OCI-LY1 (cell line): Measurements from ENCODE around the gene PRCP.

Experiments used
- H2AFZ ChIP-seq: fragments of 200-600 bp; sonication (generic), shearing (Covaris generic); 2 replicates; pipeline ENCODE4 v1.6.0; 2014; ENCODE audit warnings: antibody characterized with exemption, mild to moderate bottlenecking, low read length
- H3F3A ChIP-seq: fragments of 200-600 bp; sonication (generic), shearing (Covaris generic); 2 replicates; pipeline ENCODE4 v1.6.0; 2014; ENCODE audit warnings: mild to moderate bottlenecking, antibody characterized with exemption, low read length, moderate library complexity; ENCODE audit not compliant: insufficient read depth
- H3K27ac ChIP-seq: fragments of 200-600 bp; sonication (generic); 2 replicates; pipeline ENCODE4 v1.5.1; 2014; ENCODE audit warnings: low read length, mixed run types, mild to moderate bottlenecking, low read depth; ENCODE audit not compliant: poor library complexity, severe bottlenecking
- H3K27me3 ChIP-seq: fragments of 200-600 bp; sonication (generic); 2 replicates; pipeline ENCODE4 v1.6.0; 2014; ENCODE audit warnings: antibody characterized with exemption, mild to moderate bottlenecking, low read length, moderate library complexity; ENCODE audit not compliant: insufficient read depth
- H3K36me3 ChIP-seq: fragments of 200-600 bp; sonication (generic); 2 replicates; pipeline ENCODE4 v1.6.1; 2014; ENCODE audit warnings: mild to moderate bottlenecking, antibody characterized with exemption, low read length, moderate library complexity, mixed read lengths; ENCODE audit not compliant: insufficient read depth
- H3K4me1 ChIP-seq: fragments of 200-600 bp; sonication (generic); 2 replicates; pipeline ENCODE4 v1.5.1; 2014; ENCODE audit warnings: mild to moderate bottlenecking, low read length, moderate library complexity; ENCODE audit not compliant: insufficient read depth, severe bottlenecking
- H3K4me2 ChIP-seq: fragments of 200-600 bp; sonication (generic), shearing (Covaris generic); 2 replicates; pipeline ENCODE4 v1.6.1; 2014; ENCODE audit warnings: low read length
- H3K4me3 ChIP-seq: fragments of 200-600 bp; sonication (generic); 2 replicates; pipeline ENCODE4 v1.5.1; 2014; ENCODE audit warnings: low read length, low read depth, mild to moderate bottlenecking, mixed read lengths; ENCODE audit not compliant: poor library complexity, severe bottlenecking
- H3K79me2 ChIP-seq: fragments of 200-600 bp; shearing (Covaris generic); 2 replicates; pipeline ENCODE4 v1.6.1; 2016; ENCODE audit warnings: mixed run types, low read length, mixed read lengths; ENCODE audit not compliant: insufficient read depth
- H3K9ac ChIP-seq: fragments of 200-600 bp; sonication (generic), shearing (Covaris generic); 2 replicates; pipeline ENCODE4 v1.6.1; 2014; ENCODE audit warnings: mild to moderate bottlenecking, low read length, mixed read lengths
- H3K9me2 ChIP-seq: fragments of 200-600 bp; sonication (generic), shearing (Covaris generic); 2 replicates; pipeline ENCODE4 v1.6.1; 2014; ENCODE audit warnings: low read depth, mild to moderate bottlenecking, low read length, mixed read lengths
- H3K9me3 ChIP-seq: fragments of 200-600 bp; shearing (Covaris generic); 2 replicates; pipeline ENCODE4 v1.6.1; 2014; ENCODE audit warnings: low read length, mixed read lengths
- H4K20me1 ChIP-seq: fragments of 200-600 bp; sonication (generic), shearing (Covaris generic); 2 replicates; pipeline ENCODE4 v1.6.0; 2016; ENCODE audit warnings: mild to moderate bottlenecking, low read length; ENCODE audit not compliant: insufficient read depth
- CTCF ChIP-seq: fragments of 200-600 bp; sonication (generic), shearing (Covaris generic); IDR thresholded peaks from 2 replicates; pipeline ENCODE4 v1.5.1; 2017; ENCODE audit warnings: mild to moderate bottlenecking, antibody characterized with exemption, low read length, moderate library complexity, mixed read lengths
- EZH2 ChIP-seq: fragments of 200-600 bp; sonication (generic), shearing (Covaris generic); IDR thresholded peaks from 2 replicates; pipeline ENCODE4 v1.8.0; 2017; ENCODE audit warnings: borderline replicate concordance, mixed run types, mild to moderate bottlenecking, antibody characterized with exemption, low read length, moderate library complexity, mixed read lengths

Gene PRCP

GRCh38 chr11:82909015-82909640 is 8.9 kb upstream of the PRCP start:
- Histone ChIP-seq H3K4me2 (peak overlapping the region; percentile 34; the same call in 1 of the 2 replicates), H4K20me1 (no peaks in the 10 kb centered on the region), H3K27ac (peak overlapping the region; percentile 69), H3K27me3 (no peaks in the 10 kb centered on the region), H3K9me3 (peaks cover 9% of the 10 kb centered on the region; the same call in 1 of the 2 replicates), H3K79me2 (peaks cover 64% of the 10 kb centered on the region), H3K36me3 (peaks cover 36% of the 10 kb centered on the region), H3K9me2 (no peaks in the 10 kb centered on the region), H3K9ac (no peak overlapping the region; the same call in 1 of the 2 replicates), H2AFZ (no peak overlapping the region), H3K4me3 (no peak overlapping the region), H3K4me1 (peaks cover 48% of the 10 kb centered on the region), H3F3A (no peaks in the 10 kb centered on the region)
- TF ChIP-seq EZH2 (no peak), CTCF (no peak)

GRCh38 chr11:82908311-82908710 is 8.1 kb upstream of the PRCP start:
- Histone ChIP-seq H3K79me2 (peaks cover 72% of the 10 kb centered on the region), H3K4me2 (peak overlapping the region; percentile 34), H3K9me2 (no peaks in the 10 kb centered on the region), H4K20me1 (no peaks in the 10 kb centered on the region), H3K9me3 (peaks cover 9% of the 10 kb centered on the region; the same call in 1 of the 2 replicates), H3K27ac (peak overlapping the region; percentile 69), H3K9ac (no peak overlapping the region; the same call in 1 of the 2 replicates), H2AFZ (no peak overlapping the region), H3K36me3 (peaks cover 28% of the 10 kb centered on the region), H3F3A (no peaks in the 10 kb centered on the region), H3K4me1 (peaks cover 56% of the 10 kb centered on the region), H3K27me3 (no peaks in the 10 kb centered on the region), H3K4me3 (no peak overlapping the region)
- no peak for TF ChIP-seq CTCF
- no peak for TF ChIP-seq EZH2

- H2AFZ ChIP-seq, result no peak overlapping the region
- H3K36me3 ChIP-seq, result peaks cover 19% of the 10 kb centered on the region
- H4K20me1 ChIP-seq, result no peaks in the 10 kb centered on the region
- H3F3A ChIP-seq, result no peaks in the 10 kb centered on the region
- peak overlapping the region; percentile 42; the same call in 1 of the 2 replicates for H3K9ac ChIP-seq
- TF ChIP-seq CTCF, result no peak
- TF ChIP-seq EZH2, result no peak
- peaks cover 9% of the 10 kb centered on the region; the same call in 1 of the 2 replicates for H3K9me3 ChIP-seq
- no peak overlapping the region for H3K4me2 ChIP-seq
- no peaks in the 10 kb centered on the region for H3K9me2 ChIP-seq
- no peak overlapping the region for H3K4me3 ChIP-seq
- peaks cover 82% of the 10 kb centered on the region for H3K79me2 ChIP-seq
- peaks cover 65% of the 10 kb centered on the region for H3K4me1 ChIP-seq
- H3K27ac ChIP-seq, result peak overlapping the region; percentile 69
- no peaks in the 10 kb centered on the region for H3K27me3 ChIP-seq
These were observed 7.1 kb upstream of the PRCP start for GRCh38 chr11:82907371-82907770.
